CD1c-positive myeloid dendritic cell (primary cell): Measurements from ENCODE around the gene LYPD4.
"Not testable (repeated sequence)": the region's sequence is repeated elsewhere in the genome, so short reads cannot be mapped to it uniquely, and the experiment has no call there.

ENCODE experiments used
- DNase-seq: peaks from one replicate; pipeline ENCODE4 v3.0.0-alpha.2; 2016; ENCODE audit errors: extremely low spot score

Gene LYPD4

GRCh38 chr19:41801031-41801430 is 43.5 kb downstream of the LYPD4 start:
- no peak for DNase-seq

GRCh38 chr19:41799444-41800000 is 45.0 kb downstream of the LYPD4 start:
- DNase-seq, result no peak

- no peak for DNase-seq
Observed at GRCh38 chr19:41796901-41797300, 47.6 kb downstream of the LYPD4 start.

GRCh38 chr19:41796362-41796761 is 48.1 kb downstream of the LYPD4 start, which contains the start of gene CEACAM3:
Gene CEACAM3, plus strand, starts transcription at chr19:41796587. Its CDS starts 91 bp downstream, at chr19:41796678.
- peak; percentile 62 for DNase-seq

GRCh38 chr19:41795031-41795461 is 49.4 kb downstream of the LYPD4 start:
- peak; percentile 87 for DNase-seq

GRCh38 chr19:41793414-41793727 is 51.1 kb downstream of the LYPD4 start:
- no peak for DNase-seq

GRCh38 chr19:41792513-41793413 is 51.7 kb downstream of the LYPD4 start:
- peak; percentile 76 for DNase-seq

GRCh38 chr19:41789053-41789452 is 55.4 kb downstream of the LYPD4 start:
- not testable (repeated sequence) for DNase-seq

GRCh38 chr19:41788518-41788917 is 56.0 kb downstream of the LYPD4 start:
- DNase-seq, result not testable (repeated sequence)
